Embryonic facial prominence (tissue), 1 donor: ENCODE measurements around the gene PRRC2C.
"Not testable (repeated sequence)": the region's sequence is repeated elsewhere in the genome, so short reads cannot be mapped to it uniquely, and the experiment has no call there.

Experiments used
- DNase-seq: peaks from one replicate; pipeline ENCODE4 v3.0.0-alpha.2; 2016; ENCODE audit errors: extremely low spot score

PRRC2C gene

GRCh38 chr1:171485375-171486047 lies at the start of gene PRRC2C:
PRRC2C (plus strand) TSS chr1:171485530; CDS start chr1:171512089, 26,559 bp downstream.
- DNase-seq: peak; percentile 95

GRCh38 chr1:171438441-171438840 lies 46.9 kb upstream of the PRRC2C start:
- DNase-seq: no peak

- not testable (repeated sequence) for DNase-seq
Measured at GRCh38 chr1:171440201-171440600, 45.1 kb upstream of the PRRC2C start.

- DNase-seq: not testable (repeated sequence)
Measured at GRCh38 chr1:171441278-171441895, 43.9 kb upstream of the PRRC2C start.

- no peak for DNase-seq
Measured at GRCh38 chr1:171446386-171446785, 38.9 kb upstream of the PRRC2C start.

GRCh38 chr1:171455967-171456366 lies 29.4 kb upstream of the PRRC2C start:
- DNase-seq: no peak

- no peak for DNase-seq
Measured at GRCh38 chr1:171457412-171457811, 27.9 kb upstream of the PRRC2C start.

GRCh38 chr1:171460018-171460620 lies 25.2 kb upstream of the PRRC2C start:
- DNase-seq: no peak

- DNase-seq: no peak
Measured at GRCh38 chr1:171467626-171468025, 17.7 kb upstream of the PRRC2C start.

GRCh38 chr1:171468120-171468750 lies 17.1 kb upstream of the PRRC2C start:
- DNase-seq: no peak

GRCh38 chr1:171470726-171471125 lies 14.6 kb upstream of the PRRC2C start:
- no peak for DNase-seq

GRCh38 chr1:171472183-171472647 lies 13.1 kb upstream of the PRRC2C start:
- DNase-seq: no peak

- no peak for DNase-seq
Measured at GRCh38 chr1:171476829-171477228, 8.5 kb upstream of the PRRC2C start.

- no peak for DNase-seq
Measured at GRCh38 chr1:171477804-171478203, 7.5 kb upstream of the PRRC2C start.

- no peak for DNase-seq
Measured at GRCh38 chr1:171480035-171480434, 5.3 kb upstream of the PRRC2C start.

GRCh38 chr1:171484760-171485374 lies 463 bp upstream of the PRRC2C start:
- no peak for DNase-seq

GRCh38 chr1:171486048-171486519 lies 754 bp downstream of the PRRC2C start:
- peak; percentile 25 for DNase-seq

- no peak for DNase-seq
Measured at GRCh38 chr1:171487038-171487437, 1.7 kb downstream of the PRRC2C start.

- DNase-seq: no peak
Measured at GRCh38 chr1:171488190-171488929, 3.0 kb downstream of the PRRC2C start.

GRCh38 chr1:171494076-171494475 lies 8.7 kb downstream of the PRRC2C start:
- DNase-seq: no peak

GRCh38 chr1:171495444-171495843 lies 10.1 kb downstream of the PRRC2C start:
- DNase-seq: no peak
